SHP77 (cell line): ENCODE results near the gene SERPINA4.

Experiments used
- DNase-seq, 2 experiments: peaks; one replicate each; lab custom pipeline; 2025; lab: John Stamatoyannopoulos, UW

SERPINA4 gene

DNA sequence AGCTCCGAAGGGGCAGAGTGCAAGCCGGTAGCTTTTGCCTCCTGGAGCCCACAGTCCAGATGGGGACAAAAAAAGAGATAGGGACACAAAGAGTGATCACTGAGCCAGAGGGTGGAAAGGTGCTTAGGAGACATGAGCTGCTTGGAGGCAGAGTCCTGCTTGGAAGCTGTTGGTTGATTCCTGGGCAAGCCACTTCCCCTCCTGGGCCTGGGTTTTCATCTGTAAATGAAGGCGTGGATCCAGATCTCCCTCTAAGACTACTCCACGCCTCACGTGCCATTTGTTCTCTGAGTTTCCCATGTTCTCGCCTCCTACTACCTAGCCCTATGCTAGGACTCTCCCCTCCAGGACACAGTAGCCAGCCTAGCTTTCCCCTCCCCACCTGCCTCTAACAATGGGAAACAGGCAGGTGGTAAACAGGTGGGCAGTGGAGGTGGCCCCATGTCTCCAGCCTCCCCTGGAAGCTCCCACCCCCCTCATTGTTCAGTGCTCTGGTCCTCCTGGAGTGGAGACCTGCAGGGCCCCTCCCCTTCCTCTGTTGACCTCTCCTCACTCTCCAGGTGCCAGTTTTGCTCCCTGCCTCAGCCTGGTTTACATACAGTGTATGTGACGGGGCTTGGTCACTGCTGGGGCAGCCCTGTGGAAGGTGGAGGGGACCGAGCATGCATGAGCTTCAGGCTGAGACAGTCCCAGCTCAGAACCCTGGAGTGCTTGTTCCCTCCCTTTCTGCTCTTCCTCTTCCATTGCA is 54.8 kb downstream of the SERPINA4 start:
- DNase-seq: no peak

DNA sequence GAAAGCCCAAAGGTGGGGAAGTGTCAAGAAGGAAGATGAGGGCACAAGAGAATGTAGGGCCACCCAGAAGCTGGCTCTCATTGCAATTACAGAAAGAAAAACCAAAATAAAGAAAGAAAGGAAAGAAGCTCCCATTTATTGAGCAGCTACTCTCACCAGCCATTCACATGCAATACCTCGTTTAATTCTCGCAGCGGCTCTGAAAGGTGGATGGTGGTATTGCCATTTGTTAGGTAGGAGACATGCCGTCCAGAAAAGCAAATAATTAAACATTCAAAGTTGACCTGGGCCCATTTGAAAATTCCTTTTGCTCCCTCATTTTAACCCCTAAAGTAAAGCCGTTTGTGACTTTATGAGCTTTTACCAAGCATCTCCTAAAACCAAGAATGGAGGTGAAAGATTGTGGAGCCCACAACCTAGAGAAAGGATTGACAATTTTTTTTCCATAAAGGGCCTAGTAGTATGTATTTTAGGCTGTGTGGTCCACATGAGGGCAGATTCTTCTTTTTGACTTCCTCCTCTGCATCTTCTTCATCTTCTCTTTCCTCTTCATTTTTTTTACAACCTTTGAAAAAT is 56.2 kb downstream of the SERPINA4 start:
- DNase-seq: no peak

GRCh38 chr14:94617988-94618822 is 57.0 kb downstream of the SERPINA4 start:
- no peak for DNase-seq

DNA sequence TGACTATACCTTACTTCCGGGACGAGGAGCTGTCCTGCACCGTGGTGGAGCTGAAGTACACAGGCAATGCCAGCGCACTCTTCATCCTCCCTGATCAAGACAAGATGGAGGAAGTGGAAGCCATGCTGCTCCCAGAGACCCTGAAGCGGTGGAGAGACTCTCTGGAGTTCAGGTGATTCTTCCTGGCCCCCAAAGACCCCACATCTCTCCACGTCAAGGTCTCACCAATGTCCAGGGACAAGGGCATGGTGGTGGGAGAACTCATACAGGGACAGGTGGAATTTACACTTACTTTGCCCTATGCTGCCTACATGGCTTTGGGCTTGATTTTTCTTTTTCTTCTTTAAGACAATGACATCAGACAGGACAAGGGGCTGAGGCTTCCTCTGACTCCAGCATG is 58.1 kb downstream of the SERPINA4 start:
- no peak for DNase-seq
